ENCODE data around the gene TMC1.
A peak's percentile ranks its signal among the peaks of the same experiment; 100 is the strongest.

The TMC1 gene

DNA sequence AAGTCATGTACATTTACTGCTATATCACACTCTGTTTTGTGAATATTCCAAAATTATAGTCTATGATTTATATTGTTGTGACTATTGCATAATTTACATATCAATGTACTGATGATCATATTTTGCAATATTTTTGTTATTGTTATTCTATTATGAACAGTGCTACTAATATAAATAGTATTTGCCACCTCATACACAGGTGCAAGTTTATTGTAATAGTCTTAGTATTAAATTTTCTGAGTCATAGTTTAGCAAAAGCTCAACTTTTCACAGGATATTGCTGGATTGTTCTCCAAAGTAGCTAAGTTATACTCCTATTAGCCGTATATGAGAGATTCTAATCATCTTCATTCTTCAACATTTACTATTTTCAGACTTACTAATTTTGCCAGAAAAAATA is 124.7 kb downstream of the TMC1 start:
- peak; percentile 62 for DNase-seq (ENCODE audit: low read depth)
- H3K4me3 ChIP-seq (ENCODE audit: low read length): no peak overlapping the region
- TF ChIP-seq, protein P1, sequence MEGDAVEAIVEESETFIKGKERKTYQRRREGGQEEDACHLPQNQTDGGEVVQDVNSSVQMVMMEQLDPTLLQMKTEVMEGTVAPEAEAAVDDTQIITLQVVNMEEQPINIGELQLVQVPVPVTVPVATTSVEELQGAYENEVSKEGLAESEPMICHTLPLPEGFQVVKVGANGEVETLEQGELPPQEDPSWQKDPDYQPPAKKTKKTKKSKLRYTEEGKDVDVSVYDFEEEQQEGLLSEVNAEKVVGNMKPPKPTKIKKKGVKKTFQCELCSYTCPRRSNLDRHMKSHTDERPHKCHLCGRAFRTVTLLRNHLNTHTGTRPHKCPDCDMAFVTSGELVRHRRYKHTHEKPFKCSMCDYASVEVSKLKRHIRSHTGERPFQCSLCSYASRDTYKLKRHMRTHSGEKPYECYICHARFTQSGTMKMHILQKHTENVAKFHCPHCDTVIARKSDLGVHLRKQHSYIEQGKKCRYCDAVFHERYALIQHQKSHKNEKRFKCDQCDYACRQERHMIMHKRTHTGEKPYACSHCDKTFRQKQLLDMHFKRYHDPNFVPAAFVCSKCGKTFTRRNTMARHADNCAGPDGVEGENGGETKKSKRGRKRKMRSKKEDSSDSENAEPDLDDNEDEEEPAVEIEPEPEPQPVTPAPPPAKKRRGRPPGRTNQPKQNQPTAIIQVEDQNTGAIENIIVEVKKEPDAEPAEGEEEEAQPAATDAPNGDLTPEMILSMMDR (IDR thresholded peaks at IDR 0.05; ENCODE audit: insufficient read depth, low read depth, low read length, missing control alignments): no peak

DNA sequence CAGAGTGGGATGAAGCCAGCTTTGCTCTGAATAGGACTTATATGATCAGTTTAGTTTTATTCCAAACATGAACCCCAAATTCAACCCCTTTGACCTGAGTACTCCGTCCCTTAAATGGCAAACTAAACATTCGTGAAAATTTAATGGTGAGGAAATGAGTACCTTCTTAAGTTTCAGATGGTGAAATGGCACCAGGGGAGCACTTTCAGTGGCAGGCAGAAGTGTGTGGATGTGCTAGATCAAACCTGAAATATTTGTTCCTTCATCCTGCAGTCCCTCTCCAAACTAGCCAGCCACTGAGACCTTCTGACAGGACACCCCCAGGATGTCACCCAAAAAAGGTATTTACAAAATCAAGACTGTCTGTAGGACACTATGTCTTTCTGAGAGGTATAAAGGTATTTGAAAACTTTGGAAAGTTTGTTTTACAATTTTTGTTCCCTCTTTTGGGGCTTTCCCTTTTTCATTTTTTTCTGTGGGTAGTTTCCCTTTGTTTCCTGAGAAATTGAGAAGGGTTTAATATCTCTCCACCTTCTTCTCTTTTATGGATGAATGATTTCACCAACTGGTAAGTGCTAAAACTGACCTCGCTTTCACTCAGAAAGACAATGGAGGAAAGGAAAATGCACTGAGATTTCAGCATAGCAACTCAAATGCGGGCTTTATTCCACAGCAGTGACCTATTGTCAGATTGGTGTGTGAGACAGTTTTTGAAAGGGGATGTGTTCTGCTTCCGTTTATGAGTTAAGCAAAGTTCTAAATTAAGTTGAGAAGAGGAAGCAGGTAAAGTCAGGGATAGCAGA is 127.1 kb downstream of the TMC1 start:
- no peak overlapping the region for H3K4me3 ChIP-seq (ENCODE audit: low read length)
- DNase-seq (ENCODE audit: low read depth): no peak
- TF ChIP-seq, protein P1 (IDR thresholded peaks at IDR 0.05; ENCODE audit: insufficient read depth, low read depth, low read length, missing control alignments): no peak

DNA sequence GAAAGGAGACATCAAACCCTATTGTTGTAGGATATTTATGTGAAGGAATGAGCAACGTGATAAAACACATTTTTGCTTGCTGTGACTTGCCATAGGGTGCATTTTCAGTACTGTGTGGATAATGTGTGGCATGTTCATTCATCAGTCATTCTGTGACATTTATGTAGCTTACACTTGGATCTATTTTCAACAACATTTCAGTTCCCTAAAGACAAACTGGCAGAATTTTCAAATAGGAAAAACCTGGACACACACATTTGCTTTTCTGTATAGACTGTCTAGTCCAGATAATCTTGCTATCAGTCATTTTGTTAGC is 127.7 kb downstream of the TMC1 start:
- no peak overlapping the region for H3K4me3 ChIP-seq (ENCODE audit: low read length)
- TF ChIP-seq, protein P1 (IDR thresholded peaks at IDR 0.05; ENCODE audit: insufficient read depth, low read depth, low read length, missing control alignments): no peak

DNA sequence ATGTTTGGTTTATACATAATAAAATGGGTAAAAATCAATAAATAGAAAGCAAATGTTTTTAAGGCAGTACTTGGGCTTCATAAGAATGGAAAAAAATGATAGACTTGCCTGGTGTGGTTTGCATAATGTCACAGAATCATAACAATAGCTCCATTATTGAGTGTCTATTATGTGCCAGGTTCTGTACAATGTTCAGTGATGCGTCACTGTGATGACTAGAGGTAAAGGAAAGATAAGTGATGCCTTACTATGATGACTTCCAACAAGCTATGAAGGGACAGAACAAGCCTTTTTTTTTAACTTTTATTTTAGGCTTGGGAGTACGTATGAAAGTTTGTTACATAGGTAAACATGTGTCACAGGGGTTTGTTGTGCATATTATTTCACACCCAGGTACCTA is 128.8 kb downstream of the TMC1 start:
- TF ChIP-seq, protein P1 (IDR thresholded peaks at IDR 0.05; ENCODE audit: insufficient read depth, low read depth, low read length, missing control alignments): no peak
- no peak overlapping the region for H3K4me3 ChIP-seq (ENCODE audit: low read length)
- peak; percentile 51 for DNase-seq (ENCODE audit: low read depth)

More for the DNA sequence above, 127.7 kb downstream of the TMC1 start:
- peak; percentile 89 for DNase-seq (ENCODE audit: low read depth)

DNA sequence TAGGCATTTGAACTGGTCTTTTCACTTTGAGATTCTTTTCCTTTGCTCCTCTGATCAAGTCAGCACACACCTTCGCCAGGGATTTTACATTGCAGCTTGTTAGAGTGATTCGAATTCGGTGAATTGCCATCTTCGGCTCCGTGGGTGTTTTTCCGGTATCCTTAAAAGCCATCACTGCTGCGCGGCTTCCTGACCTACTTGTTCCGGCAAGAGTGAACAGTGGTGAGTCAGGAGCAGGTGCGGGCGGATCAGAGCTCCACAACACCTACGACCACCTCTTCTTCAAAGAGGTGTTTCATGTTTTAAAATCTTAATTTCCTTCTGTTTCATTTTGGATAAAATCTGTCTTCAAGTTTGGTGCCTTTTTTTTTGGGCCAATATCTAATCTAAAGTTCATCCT is 134.6 kb downstream of the TMC1 start:
- DNase-seq (ENCODE audit: low read depth): peak; percentile 55
- TF ChIP-seq, protein P1 (IDR thresholded peaks at IDR 0.05; ENCODE audit: insufficient read depth, low read depth, low read length, missing control alignments): no peak
- H3K4me3 ChIP-seq (ENCODE audit: low read length): no peak overlapping the region

DNA sequence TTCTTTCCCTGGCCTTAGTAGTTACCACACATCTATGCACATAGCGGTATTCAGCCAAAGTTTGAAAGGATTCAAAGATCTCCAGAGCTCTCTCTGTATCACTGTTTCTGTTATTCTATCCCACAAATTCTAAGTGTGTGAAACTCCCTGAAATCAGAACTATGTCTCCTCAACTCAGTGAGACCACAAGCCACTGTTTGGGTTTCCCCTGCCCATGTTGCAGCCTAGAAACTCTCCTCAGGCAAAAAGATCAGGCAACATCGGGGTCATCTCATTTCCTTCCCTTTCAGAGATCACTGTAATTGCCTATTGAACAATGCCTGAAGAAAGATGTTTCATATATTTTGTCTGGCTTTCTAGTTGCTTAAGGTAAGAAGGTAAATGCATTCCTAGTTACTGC is 135.6 kb downstream of the TMC1 start:
- DNase-seq (ENCODE audit: low read depth): no peak
- H3K4me3 ChIP-seq (ENCODE audit: low read length): no peak overlapping the region
- TF ChIP-seq, protein P1 (IDR thresholded peaks at IDR 0.05; ENCODE audit: insufficient read depth, low read depth, low read length, missing control alignments): no peak

DNA sequence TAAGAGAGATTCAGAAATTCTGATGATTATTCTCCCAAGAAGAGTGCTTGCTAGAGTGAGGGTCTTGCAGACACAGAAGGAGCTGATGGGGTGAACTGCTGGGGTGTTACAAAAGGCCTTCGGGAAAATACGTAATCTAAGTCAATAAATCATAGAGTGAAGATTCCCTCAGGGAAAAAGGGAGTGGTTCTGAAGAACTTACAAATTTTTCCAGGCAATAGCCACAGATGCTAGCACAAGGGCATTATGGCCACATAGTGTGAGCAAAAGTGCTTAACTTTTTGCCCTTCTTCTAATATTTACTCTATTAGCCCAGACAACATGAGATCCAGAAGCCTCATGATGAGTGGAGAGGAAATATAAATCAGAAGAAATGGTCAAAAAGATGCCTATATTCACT is 137.3 kb downstream of the TMC1 start:
- no peak overlapping the region for H3K4me3 ChIP-seq (ENCODE audit: low read length)
- TF ChIP-seq, protein P1 (IDR thresholded peaks at IDR 0.05; ENCODE audit: insufficient read depth, low read depth, low read length, missing control alignments): no peak
- no peak for DNase-seq (ENCODE audit: low read depth)

Measured in epithelial cell of esophagus (primary cell).